ENCODE results near the gene PRL.

- TF ChIP-seq EZH2 (IDR thresholded peaks at IDR 0.05; ENCODE audit: low read length, missing control alignments) = no peak
- TF ChIP-seq CTCF (conservative IDR thresholded peaks at IDR 0.05 in 1 of 2, IDR thresholded peaks at IDR 0.05 in 1 of 2; ENCODE audit: low read depth in 1 of 2, low read length in 2 of 2) = no peak
These were observed 2.5 kb downstream of the PRL start for GRCh38 chr6:22294301-22294700.
